ENCODE data around the gene AP4M1. TPM values are rescaled to one million over a fixed set of nuclear protein-coding genes. Genes with fewer than 3 reads are reported as not detected.

The AP4M1 gene
- total RNA-seq, 1 experiment from 2014 or later = 17.9 TPM

DNA sequence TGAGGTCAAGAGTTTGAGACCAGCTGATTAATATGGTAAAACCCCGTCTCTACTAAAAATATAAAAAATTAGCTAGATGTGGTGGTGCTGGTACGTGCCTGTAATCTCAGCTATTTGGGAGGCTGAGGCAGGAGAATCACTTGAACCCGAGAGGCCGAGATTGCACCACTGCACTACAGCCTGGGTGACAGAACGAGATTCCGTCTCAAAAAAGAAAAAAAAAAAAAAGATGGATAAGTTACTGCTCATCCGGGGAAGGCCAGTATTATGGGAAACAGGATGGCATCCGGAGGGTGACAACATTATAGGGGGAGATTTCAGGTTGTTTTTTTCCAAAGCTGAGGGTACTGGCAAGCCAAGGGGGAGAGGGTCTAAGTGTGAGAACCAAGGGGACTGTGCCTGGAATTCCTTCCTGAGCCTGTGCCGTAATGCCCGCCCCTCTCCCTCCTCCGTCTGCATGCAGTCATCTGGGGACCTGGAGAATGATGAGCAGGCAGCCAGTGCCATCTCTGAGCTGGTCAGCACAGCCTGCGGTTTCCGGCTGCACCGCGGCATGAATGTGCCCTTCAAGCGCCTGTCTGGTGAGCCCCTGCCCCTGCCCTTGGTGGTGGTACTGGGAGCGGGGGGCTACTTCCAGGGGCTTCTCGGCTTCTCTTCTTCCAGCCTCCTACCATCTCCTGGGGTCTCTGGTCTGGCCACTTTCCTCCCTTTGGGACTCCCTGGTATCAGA is 51.7 kb downstream of the AP4M1 start:
- POLR2A ChIA-PET (ENCODE audit: unreplicated experiment) = no interaction called here

DNA sequence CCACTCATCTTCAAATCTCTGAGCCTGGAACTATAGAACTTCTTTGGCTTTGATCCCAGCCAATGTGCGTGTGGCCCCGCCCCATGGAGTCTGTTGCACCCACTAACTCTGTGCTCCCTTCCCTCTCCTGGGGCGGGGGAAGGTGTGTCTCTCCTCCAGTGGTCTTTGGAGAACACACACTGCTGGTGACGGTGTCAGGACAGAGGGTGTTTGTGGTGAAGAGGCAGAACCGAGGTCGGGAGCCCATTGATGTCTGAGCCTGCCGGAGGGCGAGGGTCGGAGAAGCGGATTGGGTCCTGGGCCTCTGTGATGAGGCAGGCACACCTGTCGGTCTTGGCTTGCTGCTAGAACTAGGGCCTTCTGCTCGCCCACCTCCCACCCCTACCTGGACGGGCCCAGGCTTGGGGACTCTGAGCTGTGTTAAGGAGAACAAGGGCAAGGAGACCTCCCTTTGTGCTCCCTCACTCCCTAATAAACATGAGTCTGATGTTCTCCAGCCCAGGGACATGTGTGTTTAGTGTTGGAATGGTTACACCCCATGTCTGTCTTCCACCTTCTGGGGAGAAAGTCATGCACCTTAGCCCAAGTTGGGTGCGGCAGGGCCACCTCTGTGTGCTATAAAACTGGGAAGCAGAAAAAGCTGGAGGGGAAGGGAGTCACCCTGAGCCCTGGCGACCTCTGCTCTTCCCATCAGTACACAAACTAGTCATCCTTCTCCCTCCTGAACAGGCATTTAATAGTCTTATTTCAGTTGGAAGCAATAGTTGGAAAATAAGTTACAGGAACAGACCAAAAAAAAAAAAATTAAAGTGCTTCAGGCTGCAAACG is 52.5 kb downstream of the AP4M1 start:
- Histone ChIP-seq H3K27me3 (ENCODE audit: low read length) (no peaks in the 10 kb centered on the region), H2AFZ (ENCODE audit: low read length) (no peak overlapping the region), H3K27ac (ENCODE audit: low read length) (no peak overlapping the region), H3K9me3 (ENCODE audit: low read length) (no peaks in the 10 kb centered on the region), H3K4me3 (ENCODE audit: low read length) (no peak overlapping the region), H3K4me2 (ENCODE audit: low read length) (no peak overlapping the region), H3K4me1 (ENCODE audit: insufficient read depth, low read length) (peaks cover 21% of the 10 kb centered on the region), H4K20me1 (ENCODE audit: low read length) (peaks cover 6% of the 10 kb centered on the region; the same call in 1 of the 2 replicates), H3K9me2 (replicated peaks; ENCODE audit: low read length) (no peaks in the 10 kb centered on the region), H3F3A (ENCODE audit: low read length, unreplicated experiment) (no peaks in the 10 kb centered on the region), H3K36me3 (ENCODE audit: low read depth, low read length) (peaks cover 10% of the 10 kb centered on the region; the same call in 1 of the 2 replicates), H3K9ac (ENCODE audit: low read length) (no peak overlapping the region), H3K79me2 (ENCODE audit: low read length) (peaks cover 49% of the 10 kb centered on the region)
- TF ChIP-seq EZH2 (IDR thresholded peaks at IDR 0.05; ENCODE audit: low read length, unreplicated experiment) = no peak
- BruUV-seq (replicated peaks) = no TSS peak
- intact Hi-C loops (cut with micrococcal nuclease) = no loop called here
- DNase-seq = no peak
- no peak for ATAC-seq
- CTCF ChIA-PET = no interaction called here
- POLR2A ChIA-PET (ENCODE audit: unreplicated experiment) = no interaction called here

More for the DNA sequence above, 51.7 kb downstream of the AP4M1 start:
- Histone ChIP-seq H3K27me3 (ENCODE audit: low read length) (no peaks in the 10 kb centered on the region), H3K9ac (ENCODE audit: low read length) (no peak overlapping the region), H3K27ac (ENCODE audit: low read length) (no peak overlapping the region), H3F3A (ENCODE audit: low read length, unreplicated experiment) (no peaks in the 10 kb centered on the region), H3K4me3 (ENCODE audit: low read length) (no peak overlapping the region), H3K9me3 (ENCODE audit: low read length) (no peaks in the 10 kb centered on the region), H3K4me2 (ENCODE audit: low read length) (no peak overlapping the region), H4K20me1 (ENCODE audit: low read length) (peaks cover 6% of the 10 kb centered on the region; the same call in 1 of the 2 replicates), H3K4me1 (ENCODE audit: insufficient read depth, low read length) (peaks cover 23% of the 10 kb centered on the region), H3K79me2 (ENCODE audit: low read length) (peaks cover 42% of the 10 kb centered on the region), H2AFZ (ENCODE audit: low read length) (no peak overlapping the region), H3K9me2 (replicated peaks; ENCODE audit: low read length) (no peaks in the 10 kb centered on the region), H3K36me3 (ENCODE audit: low read depth, low read length) (peaks cover 10% of the 10 kb centered on the region; the same call in 1 of the 2 replicates)
- no TSS peak for BruUV-seq (replicated peaks)
- intact Hi-C loops (cut with micrococcal nuclease) = no loop called here
- TF ChIP-seq EZH2 (IDR thresholded peaks at IDR 0.05; ENCODE audit: low read length, unreplicated experiment) = no peak
- no peak for TF ChIP-seq EZH2phosphoT487 (IDR thresholded peaks at IDR 0.05; ENCODE audit: borderline replicate concordance, low read length)
- TF ChIP-seq, protein P1, sequence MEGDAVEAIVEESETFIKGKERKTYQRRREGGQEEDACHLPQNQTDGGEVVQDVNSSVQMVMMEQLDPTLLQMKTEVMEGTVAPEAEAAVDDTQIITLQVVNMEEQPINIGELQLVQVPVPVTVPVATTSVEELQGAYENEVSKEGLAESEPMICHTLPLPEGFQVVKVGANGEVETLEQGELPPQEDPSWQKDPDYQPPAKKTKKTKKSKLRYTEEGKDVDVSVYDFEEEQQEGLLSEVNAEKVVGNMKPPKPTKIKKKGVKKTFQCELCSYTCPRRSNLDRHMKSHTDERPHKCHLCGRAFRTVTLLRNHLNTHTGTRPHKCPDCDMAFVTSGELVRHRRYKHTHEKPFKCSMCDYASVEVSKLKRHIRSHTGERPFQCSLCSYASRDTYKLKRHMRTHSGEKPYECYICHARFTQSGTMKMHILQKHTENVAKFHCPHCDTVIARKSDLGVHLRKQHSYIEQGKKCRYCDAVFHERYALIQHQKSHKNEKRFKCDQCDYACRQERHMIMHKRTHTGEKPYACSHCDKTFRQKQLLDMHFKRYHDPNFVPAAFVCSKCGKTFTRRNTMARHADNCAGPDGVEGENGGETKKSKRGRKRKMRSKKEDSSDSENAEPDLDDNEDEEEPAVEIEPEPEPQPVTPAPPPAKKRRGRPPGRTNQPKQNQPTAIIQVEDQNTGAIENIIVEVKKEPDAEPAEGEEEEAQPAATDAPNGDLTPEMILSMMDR (conservative IDR thresholded peaks at IDR 0.05; ENCODE audit: low read depth, low read length) = no peak
- no peak for DNase-seq
- no peak for ATAC-seq
- CTCF ChIA-PET = no interaction called here

DNA sequence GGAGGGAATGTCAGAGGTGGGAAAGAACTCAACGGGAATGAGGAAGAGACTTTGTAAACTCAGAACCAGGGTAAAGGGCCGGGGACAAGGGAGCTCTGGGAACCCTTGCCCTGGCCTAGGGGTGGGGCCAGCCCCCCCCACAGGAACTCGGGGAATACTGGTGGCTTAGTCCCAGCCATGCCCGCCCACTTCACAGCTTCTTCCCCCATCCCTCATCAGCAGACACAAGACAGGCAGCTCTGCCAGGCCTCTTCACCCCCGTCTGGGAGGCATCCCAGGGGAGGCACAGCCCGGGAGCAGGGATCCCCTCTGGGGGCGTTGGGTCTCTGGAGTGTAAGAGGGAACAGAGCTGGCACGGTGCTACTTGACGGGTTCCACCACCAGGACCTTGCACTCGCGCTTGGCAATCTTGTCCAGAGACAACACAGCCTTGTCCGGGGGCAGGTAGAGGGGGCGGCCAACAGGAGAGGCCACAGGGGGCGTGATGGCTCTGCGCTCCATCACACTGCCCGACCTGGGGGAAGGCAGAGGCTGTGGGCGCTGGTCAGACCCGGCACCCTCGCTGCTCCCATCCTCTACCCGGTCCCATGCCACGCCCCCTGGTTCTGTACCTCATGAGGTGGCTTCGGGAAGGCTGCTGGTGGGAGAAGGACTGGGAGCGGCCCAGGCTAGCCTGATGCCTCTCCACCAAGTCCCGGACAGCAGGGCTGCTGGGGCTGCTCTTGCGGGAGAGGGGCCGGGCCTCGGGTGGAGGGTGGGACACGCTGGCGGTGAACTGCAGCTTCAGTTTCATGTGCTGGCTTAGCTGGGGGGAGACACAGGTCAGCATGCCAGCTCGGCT is 53.4 kb downstream of the AP4M1 start:
- Histone ChIP-seq H3K9me3 (ENCODE audit: low read length) (no peaks in the 10 kb centered on the region), H3K27me3 (ENCODE audit: low read length) (no peaks in the 10 kb centered on the region), H4K20me1 (ENCODE audit: low read length) (peaks cover 6% of the 10 kb centered on the region; the same call in 1 of the 2 replicates), H3K9ac (ENCODE audit: low read length) (no peak overlapping the region), H3K36me3 (ENCODE audit: low read depth, low read length) (peaks cover 10% of the 10 kb centered on the region; the same call in 1 of the 2 replicates), H3K27ac (ENCODE audit: low read length) (no peak overlapping the region), H3K4me1 (ENCODE audit: insufficient read depth, low read length) (peaks cover 19% of the 10 kb centered on the region), H3K9me2 (replicated peaks; ENCODE audit: low read length) (no peaks in the 10 kb centered on the region), H3K79me2 (ENCODE audit: low read length) (peaks cover 40% of the 10 kb centered on the region), H3F3A (ENCODE audit: low read length, unreplicated experiment) (no peaks in the 10 kb centered on the region), H2AFZ (ENCODE audit: low read length) (no peak overlapping the region), H3K4me2 (ENCODE audit: low read length) (no peak overlapping the region), H3K4me3 (ENCODE audit: low read length) (no peak overlapping the region)
- POLR2A ChIA-PET (ENCODE audit: unreplicated experiment) = interaction anchor here (0.6 kb wide), 1 partner anchor 34 kb away, joined by 5 read pairs; no protein-coding TSS in a partner anchor
- intact Hi-C loops (cut with micrococcal nuclease) = no loop called here
- TF ChIP-seq, protein P1 (conservative IDR thresholded peaks at IDR 0.05; ENCODE audit: low read depth, low read length) = no peak
- no peak for TF ChIP-seq EZH2phosphoT487 (IDR thresholded peaks at IDR 0.05; ENCODE audit: borderline replicate concordance, low read length)
- TF ChIP-seq EZH2 (IDR thresholded peaks at IDR 0.05; ENCODE audit: low read length, unreplicated experiment) = no peak
- ATAC-seq (no peak), DNase-seq (no peak)
- CTCF ChIA-PET = no interaction called here
- no TSS peak for BruUV-seq (replicated peaks)

Measured in PC-3 (cell line).